ENCODE data around the gene IFI27L2.
"Not testable (repeated sequence)": the region's sequence is repeated elsewhere in the genome, so short reads cannot be mapped to it uniquely, and the experiment has no call there.

IFI27L2 gene

GRCh38 chr14:94129111-94129757 lies at the start of gene IFI27L2:
IFI27L2 (minus strand) TSS chr14:94129604; CDS start chr14:94129564, 40 bp downstream.
- in situ Hi-C loops (cut with MboI; ENCODE audit: low sequenced_read_pairs) = no loop called here

GRCh38 chr14:94177806-94178205 lies 48.4 kb upstream of the IFI27L2 start:
- in situ Hi-C loops (cut with MboI; ENCODE audit: low sequenced_read_pairs) = no loop called here

- in situ Hi-C loops (cut with MboI; ENCODE audit: low sequenced_read_pairs) = no loop called here
Observed at GRCh38 chr14:94176808-94177207, 47.4 kb upstream of the IFI27L2 start.

- in situ Hi-C loops (cut with MboI; ENCODE audit: low sequenced_read_pairs) = no loop called here
Observed at GRCh38 chr14:94175747-94176146, 46.3 kb upstream of the IFI27L2 start.

- in situ Hi-C loops (cut with MboI; ENCODE audit: low sequenced_read_pairs) = no loop called here
Observed at GRCh38 chr14:94175011-94175745, 45.8 kb upstream of the IFI27L2 start.

GRCh38 chr14:94174604-94175010 lies 45.2 kb upstream of the IFI27L2 start:
- in situ Hi-C loops (cut with MboI; ENCODE audit: low sequenced_read_pairs) = no loop called here

GRCh38 chr14:94173885-94174603 lies 44.6 kb upstream of the IFI27L2 start, which contains the start of gene PPP4R4:
PPP4R4 (plus strand) TSS chr14:94174322; CDS start chr14:94174466, 144 bp downstream.
- in situ Hi-C loops (cut with MboI; ENCODE audit: low sequenced_read_pairs) = no loop called here

GRCh38 chr14:94173471-94173884 lies 44.1 kb upstream of the IFI27L2 start:
- in situ Hi-C loops (cut with MboI; ENCODE audit: low sequenced_read_pairs) = no loop called here

GRCh38 chr14:94172545-94172944 lies 43.1 kb upstream of the IFI27L2 start:
- in situ Hi-C loops (cut with MboI; ENCODE audit: low sequenced_read_pairs) = no loop called here

GRCh38 chr14:94171208-94171607 lies 41.8 kb upstream of the IFI27L2 start:
- in situ Hi-C loops (cut with MboI; ENCODE audit: low sequenced_read_pairs) = no loop called here

- in situ Hi-C loops (cut with MboI; ENCODE audit: low sequenced_read_pairs) = no loop called here
Observed at GRCh38 chr14:94170136-94170535, 40.7 kb upstream of the IFI27L2 start.

GRCh38 chr14:94165744-94166143 lies 36.3 kb upstream of the IFI27L2 start:
- in situ Hi-C loops (cut with MboI; ENCODE audit: low sequenced_read_pairs) = no loop called here

GRCh38 chr14:94164685-94165431 lies 35.5 kb upstream of the IFI27L2 start:
- in situ Hi-C loops (cut with MboI; ENCODE audit: low sequenced_read_pairs) = no loop called here

- in situ Hi-C loops (cut with MboI; ENCODE audit: low sequenced_read_pairs) = no loop called here
Observed at GRCh38 chr14:94163796-94164195, 34.4 kb upstream of the IFI27L2 start.

GRCh38 chr14:94162466-94162865 lies 33.1 kb upstream of the IFI27L2 start:
- in situ Hi-C loops (cut with MboI; ENCODE audit: low sequenced_read_pairs) = no loop called here

GRCh38 chr14:94161981-94162380 lies 32.6 kb upstream of the IFI27L2 start:
- in situ Hi-C loops (cut with MboI; ENCODE audit: low sequenced_read_pairs) = no loop called here

- in situ Hi-C loops (cut with MboI; ENCODE audit: low sequenced_read_pairs) = no loop called here
Observed at GRCh38 chr14:94161058-94161457, 31.7 kb upstream of the IFI27L2 start.

- in situ Hi-C loops (cut with MboI; ENCODE audit: low sequenced_read_pairs) = no loop called here
Observed at GRCh38 chr14:94158239-94158883, 29.0 kb upstream of the IFI27L2 start.

- in situ Hi-C loops (cut with MboI; ENCODE audit: low sequenced_read_pairs) = no loop called here
Observed at GRCh38 chr14:94157197-94157596, 27.8 kb upstream of the IFI27L2 start.

GRCh38 chr14:94156143-94156542 lies 26.7 kb upstream of the IFI27L2 start:
- in situ Hi-C loops (cut with MboI; ENCODE audit: low sequenced_read_pairs) = not testable (repeated sequence)
